ENCODE results near the gene ZFR. TPM values are rescaled to one million over a fixed set of nuclear protein-coding genes. Genes with fewer than 3 reads are reported as not detected.

ZFR gene
- total and polyA plus RNA-seq, 4 donors, result 17.5 to 44.5 (median 30.8) TPM

DNA sequence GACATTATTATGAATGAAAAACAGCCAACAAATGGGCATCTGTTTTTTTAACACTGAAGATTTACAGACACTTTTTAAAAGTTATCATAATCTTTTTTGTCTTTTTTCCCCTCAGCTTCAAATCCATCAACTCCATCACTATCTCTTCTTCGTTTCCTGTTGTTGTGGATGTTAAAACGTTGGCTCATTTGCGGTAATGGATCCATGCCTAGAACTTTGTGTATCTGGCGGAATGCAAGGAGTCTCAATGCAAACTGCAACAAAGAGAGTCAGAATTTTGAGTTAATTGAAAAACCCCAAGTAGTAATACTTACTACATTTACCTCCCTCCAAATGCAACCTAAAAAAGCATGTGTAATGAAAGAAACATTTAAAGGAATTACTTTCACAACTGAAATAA is 88.9 kb downstream of the ZFR start:
- Histone ChIP-seq H3K27ac (ENCODE audit: low read depth in 1 of 2, low read length in 2 of 2) (no peak overlapping the region), H3K9me3 (ENCODE audit: control insufficient read depth in 4 of 4, low read length in 3 of 4) (no peaks in the 10 kb centered on the region), H3K36me3 (ENCODE audit: control insufficient read depth in 4 of 4, insufficient read depth in 3 of 4, low read depth in 1 of 4, low read length in 3 of 4) (peaks cover 7 to 22% (median 10%) of the 10 kb centered on the region in 4 donors), H3K9ac (ENCODE audit: low read depth in 1 of 2, low read length in 2 of 2) (no peak overlapping the region), H3K27me3 (ENCODE audit: control insufficient read depth in 4 of 4, insufficient read depth in 4 of 4, low read length in 3 of 4) (no peaks in the 10 kb centered on the region), H3K4me1 (ENCODE audit: control insufficient read depth in 4 of 4, insufficient read depth in 4 of 4, low read length in 3 of 4) (no peaks in the 10 kb centered on the region), H3K4me3 (ENCODE audit: low read depth in 1 of 3, low read length in 3 of 3) (no peak overlapping the region)
- 67% methylated on average over 4 of the region's 4 CpGs for WGBS
- no peak for TF ChIP-seq HNF4G (IDR thresholded peaks at IDR 0.05)
- peak in 1 of 2 donors; percentile 10 for TF ChIP-seq RAD21 (IDR thresholded peaks at IDR 0.05)
- DNase-seq (ENCODE audit: low spot score), result no peak

DNA sequence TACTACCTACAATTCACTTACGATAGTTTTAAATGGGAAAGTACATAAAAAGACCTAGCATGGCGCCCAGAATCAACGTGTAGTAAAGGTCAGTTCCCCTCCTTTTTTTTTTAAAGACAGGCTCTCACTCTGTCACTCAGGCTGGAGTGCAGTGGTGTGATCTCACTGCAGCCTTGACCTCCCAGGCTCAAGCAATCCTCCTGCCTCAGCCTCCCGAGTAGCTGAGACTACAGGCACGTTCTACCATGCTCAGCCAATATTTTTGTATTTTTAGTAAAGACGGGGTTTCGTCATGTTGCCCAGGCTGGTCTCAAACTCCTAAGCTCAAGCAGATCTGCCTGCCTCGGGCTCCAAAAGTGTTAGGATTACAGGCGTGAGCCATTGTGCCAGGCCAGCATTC is 91.1 kb downstream of the ZFR start:
- WGBS, result 95% methylated on average over 9 of the region's 9 CpGs
- Histone ChIP-seq H3K36me3 (ENCODE audit: control insufficient read depth in 4 of 4, insufficient read depth in 3 of 4, low read depth in 1 of 4, low read length in 3 of 4) (peaks cover 4 to 15% (median 6%) of the 10 kb centered on the region in 4 donors), H3K4me1 (ENCODE audit: control insufficient read depth in 4 of 4, insufficient read depth in 4 of 4, low read length in 3 of 4) (no peaks in the 10 kb centered on the region), H3K27ac (ENCODE audit: low read depth in 1 of 2, low read length in 2 of 2) (no peak overlapping the region), H3K9me3 (ENCODE audit: control insufficient read depth in 4 of 4, low read length in 3 of 4) (no peaks in the 10 kb centered on the region), H3K4me3 (ENCODE audit: low read depth in 1 of 3, low read length in 3 of 3) (no peak overlapping the region), H3K27me3 (ENCODE audit: control insufficient read depth in 4 of 4, insufficient read depth in 4 of 4, low read length in 3 of 4) (no peaks in the 10 kb centered on the region), H3K9ac (ENCODE audit: low read depth in 1 of 2, low read length in 2 of 2) (no peak overlapping the region)
- no peak for TF ChIP-seq NR2F2 (IDR thresholded peaks at IDR 0.05)
- no peak for TF ChIP-seq HNF4G (IDR thresholded peaks at IDR 0.05)
- no peak for TF ChIP-seq RXRA (IDR thresholded peaks at IDR 0.05)
- no peak for TF ChIP-seq JUND (IDR thresholded peaks at IDR 0.05)
- no peak for TF ChIP-seq FOXA2 (IDR thresholded peaks at IDR 0.05)
- TF ChIP-seq GABPA (IDR thresholded peaks at IDR 0.05 in 1 of 2, conservative IDR thresholded peaks at IDR 0.05 in 1 of 2), result no peak
- TF ChIP-seq TAF1 (conservative IDR thresholded peaks at IDR 0.05), result no peak
- TF ChIP-seq, protein P1, sequence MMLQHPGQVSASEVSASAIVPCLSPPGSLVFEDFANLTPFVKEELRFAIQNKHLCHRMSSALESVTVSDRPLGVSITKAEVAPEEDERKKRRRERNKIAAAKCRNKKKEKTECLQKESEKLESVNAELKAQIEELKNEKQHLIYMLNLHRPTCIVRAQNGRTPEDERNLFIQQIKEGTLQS (IDR thresholded peaks at IDR 0.05), result no peak
- no peak for DNase-seq (ENCODE audit: low spot score)

DNA sequence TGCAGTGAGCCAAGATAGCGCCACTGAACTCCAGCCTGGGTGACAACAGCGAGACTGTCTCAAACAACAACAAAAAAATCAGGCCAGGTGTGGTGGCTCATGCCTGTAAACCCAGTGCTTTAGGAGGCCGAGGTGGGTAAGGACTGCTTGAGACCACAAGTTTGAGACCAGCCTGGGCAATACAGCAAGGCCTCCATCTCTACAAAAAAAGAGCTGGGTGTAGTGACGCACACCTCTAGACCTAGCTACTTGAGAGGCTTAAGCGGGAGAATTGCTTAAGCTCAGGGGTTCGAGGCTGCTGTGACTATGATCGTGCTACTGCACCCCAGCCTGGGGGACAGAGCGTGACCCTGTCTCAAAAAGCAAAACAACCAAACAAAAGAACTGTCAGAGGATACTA is 91.9 kb downstream of the ZFR start:
- 97% methylated on average over 8 of the region's 8 CpGs for WGBS
- TF ChIP-seq FOXA2 (IDR thresholded peaks at IDR 0.05), result no peak

DNA sequence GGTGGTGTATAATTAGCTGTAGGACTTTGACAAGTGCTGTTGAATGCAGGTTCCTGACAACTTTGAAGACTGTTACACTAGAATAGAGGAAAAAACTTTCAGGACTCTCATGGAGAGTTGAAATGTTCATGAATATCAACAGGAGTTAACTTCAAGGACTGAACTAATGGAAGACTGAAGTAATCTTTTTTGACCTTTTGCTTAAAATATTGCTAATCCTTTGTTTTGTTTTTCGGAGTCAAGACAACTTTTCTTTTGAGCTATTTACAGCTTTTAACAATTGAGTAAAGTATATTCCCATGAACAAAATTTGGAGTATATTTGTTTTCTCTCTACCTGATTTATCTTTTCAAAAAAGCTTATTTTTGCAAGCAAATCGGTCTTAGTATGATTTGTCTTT is 97.7 kb downstream of the ZFR start:
- H3K9me3 ChIP-seq (ENCODE audit: control insufficient read depth in 4 of 4, low read length in 3 of 4), result no peaks in the 10 kb centered on the region
- TF ChIP-seq SP1 (IDR thresholded peaks at IDR 0.05) (no peak), RAD21 (IDR thresholded peaks at IDR 0.05) (no peak), EGR1 (IDR thresholded peaks at IDR 0.05; ENCODE audit: low read depth in 2 of 2) (no peak), FOXA2 (IDR thresholded peaks at IDR 0.05) (no peak), GABPA (IDR thresholded peaks at IDR 0.05 in 1 of 2, conservative IDR thresholded peaks at IDR 0.05 in 1 of 2) (no peak)
- H3K4me3 ChIP-seq (ENCODE audit: low read depth in 1 of 3, low read length in 3 of 3), result no peak overlapping the region
- no peak for DNase-seq (ENCODE audit: low spot score)
- WGBS, result 99% methylated on average over 2 of the region's 2 CpGs
- H3K4me1 ChIP-seq (ENCODE audit: control insufficient read depth in 4 of 4, insufficient read depth in 4 of 4, low read length in 3 of 4), result peaks cover 0 to 2% (median 0%) of the 10 kb centered on the region in 4 donors
- H3K9ac ChIP-seq (ENCODE audit: low read depth in 1 of 2, low read length in 2 of 2), result no peak overlapping the region
- no peaks in the 10 kb centered on the region for H3K36me3 ChIP-seq (ENCODE audit: control insufficient read depth in 4 of 4, insufficient read depth in 3 of 4, low read depth in 1 of 4, low read length in 3 of 4)
- H3K27me3 ChIP-seq (ENCODE audit: control insufficient read depth in 4 of 4, insufficient read depth in 4 of 4, low read length in 3 of 4), result no peaks in the 10 kb centered on the region
- H3K27ac ChIP-seq (ENCODE audit: low read depth in 1 of 2, low read length in 2 of 2), result no peak overlapping the region

More for the DNA sequence above, 91.9 kb downstream of the ZFR start:
- peaks cover 3 to 15% (median 6%) of the 10 kb centered on the region in 4 donors for H3K36me3 ChIP-seq (ENCODE audit: control insufficient read depth in 4 of 4, insufficient read depth in 3 of 4, low read depth in 1 of 4, low read length in 3 of 4)
- H3K4me1 ChIP-seq (ENCODE audit: control insufficient read depth in 4 of 4, insufficient read depth in 4 of 4, low read length in 3 of 4), result no peaks in the 10 kb centered on the region
- no peaks in the 10 kb centered on the region for H3K27me3 ChIP-seq (ENCODE audit: control insufficient read depth in 4 of 4, insufficient read depth in 4 of 4, low read length in 3 of 4)
- no peak overlapping the region for H3K27ac ChIP-seq (ENCODE audit: low read depth in 1 of 2, low read length in 2 of 2)
- no peak for DNase-seq (ENCODE audit: low spot score)
- no peak overlapping the region for H3K4me3 ChIP-seq (ENCODE audit: low read depth in 1 of 3, low read length in 3 of 3)
- H3K9ac ChIP-seq (ENCODE audit: low read depth in 1 of 2, low read length in 2 of 2), result no peak overlapping the region
- H3K9me3 ChIP-seq (ENCODE audit: control insufficient read depth in 4 of 4, low read length in 3 of 4), result no peaks in the 10 kb centered on the region
